Stimulated activated CD8-positive, alpha-beta memory T cell treated with anti-CD3 and anti-CD28 coated beads, Interleukin-4, amount 100 ng/mL, for 48 hours (primary cell): ENCODE measurements around the gene DPY30.

ENCODE experiments used
- DNase-seq: peaks from one replicate; pipeline ENCODE4 v3.0.0-alpha.2; 2020

The DPY30 gene

DNA sequence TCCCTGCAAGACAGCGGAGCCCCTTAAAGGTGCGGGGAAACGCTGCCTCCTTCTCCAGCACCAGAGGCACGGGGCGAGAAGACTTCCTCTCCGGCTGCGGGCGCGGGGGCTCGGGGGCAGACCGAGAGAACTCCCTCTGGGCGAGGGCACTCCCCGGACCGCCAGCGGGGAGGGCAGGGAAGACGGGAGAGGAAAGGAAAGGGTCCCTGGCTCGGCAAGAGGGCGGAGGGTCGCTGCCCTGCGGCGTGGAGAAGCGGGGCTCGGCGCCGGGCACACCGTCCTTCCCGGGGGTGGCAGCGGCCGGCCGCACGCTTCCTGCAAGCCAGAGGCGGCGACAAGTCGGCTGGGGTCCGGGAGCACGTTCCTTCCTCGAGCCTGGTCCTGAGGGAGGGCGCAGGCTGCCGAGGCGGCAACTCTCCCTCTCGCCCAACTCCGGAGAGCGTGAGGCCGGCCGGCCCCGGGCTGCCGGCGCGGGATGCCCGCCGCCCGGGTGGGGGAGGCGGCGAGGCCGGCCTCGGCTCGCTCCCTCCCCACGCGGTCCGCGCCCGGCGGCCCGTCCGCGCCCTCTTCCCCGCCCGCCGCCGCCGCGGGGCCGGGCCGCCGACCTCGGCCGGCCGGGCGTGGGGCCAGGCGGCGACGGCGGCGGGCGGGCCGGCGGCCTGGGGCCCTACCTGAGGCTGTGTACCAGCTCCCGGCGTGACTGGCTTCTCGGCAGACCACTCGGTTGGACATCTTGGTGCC is 29.9 kb downstream of the DPY30 start:
- peak; percentile 57 for DNase-seq

DNA sequence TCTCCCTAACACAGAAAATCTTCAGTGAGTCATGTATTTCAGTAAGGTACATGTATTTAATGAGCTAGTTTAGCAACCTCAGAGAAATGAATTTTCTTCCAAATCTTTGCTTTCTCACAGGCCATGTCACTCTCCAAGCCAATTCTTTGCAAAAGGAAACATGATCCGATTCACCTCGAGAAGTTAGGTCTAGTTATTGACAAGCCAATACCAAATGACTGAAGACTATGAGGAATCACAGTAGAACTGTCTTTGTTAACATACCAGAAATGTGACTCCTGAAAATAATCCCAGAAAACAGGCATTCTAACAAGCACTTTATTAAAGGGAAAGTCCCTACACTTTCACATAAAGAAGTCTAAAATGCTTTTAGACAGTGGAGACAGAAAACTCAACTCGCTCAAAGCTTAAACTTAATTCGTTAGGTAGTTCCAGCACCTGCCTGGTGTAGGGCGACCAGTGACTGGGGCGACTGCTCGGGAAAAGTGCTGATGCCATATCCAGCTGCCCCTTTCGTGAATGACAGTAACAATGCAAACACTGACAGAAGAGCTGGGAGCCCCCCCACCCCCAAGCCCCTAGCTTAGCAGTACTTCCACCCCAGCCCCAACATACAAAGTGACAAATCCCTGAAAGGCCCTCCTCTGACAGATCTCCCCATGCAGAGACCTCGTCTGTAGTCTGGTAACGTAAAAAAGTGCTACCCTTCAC is 30.6 kb downstream of the DPY30 start:
- peak; percentile 38 for DNase-seq

DNA sequence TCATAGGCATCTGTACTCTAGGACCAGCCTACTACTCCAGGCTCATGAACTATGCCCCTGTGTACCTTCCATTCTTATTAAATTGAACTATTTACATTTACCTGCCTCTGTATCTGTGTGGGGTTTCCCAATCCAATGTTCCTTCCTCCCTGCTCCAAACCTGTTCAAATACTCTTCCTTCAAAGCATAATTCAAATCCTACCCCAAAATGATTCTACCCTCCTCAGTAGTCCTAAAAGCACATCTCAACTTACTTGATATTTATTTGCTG is 32.5 kb downstream of the DPY30 start:
- DNase-seq = no peak

DNA sequence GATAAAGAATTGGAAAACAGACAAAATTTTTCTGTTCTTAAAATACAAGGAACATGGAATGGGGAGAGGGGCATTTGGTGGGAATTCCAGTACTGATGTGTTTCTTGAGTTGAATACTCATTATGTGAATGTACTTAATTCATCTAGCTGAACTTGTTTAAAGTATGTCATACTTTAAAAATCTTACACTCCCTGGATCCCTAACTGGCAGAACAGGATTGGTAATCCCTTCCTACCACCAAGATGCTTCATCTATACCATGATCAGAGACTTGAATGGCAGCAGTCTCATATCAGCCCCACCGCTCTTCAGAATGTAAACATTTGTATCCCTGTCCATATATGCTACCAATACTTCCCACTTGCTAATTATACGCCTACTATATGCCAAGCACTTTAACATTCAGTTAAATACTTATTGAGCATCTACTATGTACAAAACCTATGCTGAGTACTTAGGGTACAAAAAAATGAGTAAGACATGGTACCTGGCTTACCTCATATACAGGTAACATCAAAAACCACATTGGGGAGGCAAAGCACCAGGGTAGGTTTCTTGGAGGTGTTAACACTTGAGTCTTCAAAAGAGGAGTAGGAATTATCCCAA is 34.1 kb downstream of the DPY30 start:
- no peak for DNase-seq

DNA sequence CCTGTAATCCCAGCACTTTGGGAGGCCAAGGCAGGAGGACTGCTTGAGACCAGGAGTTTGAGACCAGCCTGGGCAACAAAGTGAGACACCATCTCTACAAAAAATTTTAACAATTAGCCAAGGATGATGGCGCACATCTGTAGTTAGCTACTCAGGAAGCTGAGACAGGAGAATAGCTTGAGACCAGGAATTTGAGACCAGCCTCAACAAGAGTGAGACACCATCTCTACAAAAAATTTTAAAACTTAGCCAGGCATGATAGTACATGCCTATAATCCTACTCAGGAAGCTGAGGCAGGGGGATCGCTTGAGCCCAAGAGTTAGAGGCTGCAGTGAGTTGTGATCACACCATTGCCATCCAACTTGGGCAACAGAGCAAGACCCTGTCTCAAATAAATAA is 35.8 kb downstream of the DPY30 start:
- no peak for DNase-seq

DNA sequence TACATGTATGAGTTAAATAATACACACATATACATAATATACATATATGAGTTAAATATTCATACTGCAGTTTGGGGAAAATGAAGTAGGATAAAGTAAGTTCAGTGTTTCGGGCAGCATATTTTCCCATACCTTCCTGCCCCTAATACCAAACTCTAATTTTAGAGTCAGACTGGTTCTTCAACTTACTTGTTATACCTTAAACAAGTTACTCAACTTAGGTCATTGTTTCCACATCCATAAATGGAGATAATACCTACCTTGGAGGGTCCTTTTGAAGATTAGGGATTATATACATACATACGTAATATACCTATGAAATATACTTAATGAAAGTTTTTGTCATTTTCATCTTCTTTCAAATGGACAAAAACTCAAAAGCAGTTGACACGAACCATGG is 37.2 kb downstream of the DPY30 start:
- DNase-seq = no peak

DNA sequence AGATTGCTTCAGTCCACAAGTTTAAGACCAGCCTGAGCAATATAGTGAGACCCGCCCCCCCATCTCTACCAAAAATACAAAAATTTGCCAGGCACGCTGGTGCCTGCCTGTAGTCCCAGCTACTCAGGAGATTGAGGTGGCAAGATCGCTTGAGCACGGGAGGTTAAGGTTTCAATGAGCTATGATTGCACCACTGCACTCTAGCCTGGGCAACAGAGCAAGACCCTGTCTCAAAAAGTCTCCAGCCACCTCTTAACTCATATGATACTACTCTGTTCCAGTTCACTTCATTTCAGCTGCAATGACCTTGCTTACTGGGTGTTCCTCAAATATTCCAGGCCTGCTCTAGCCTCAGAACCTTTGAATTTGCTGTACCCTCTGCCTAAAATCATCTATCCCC is 40.2 kb downstream of the DPY30 start:
- no peak for DNase-seq

DNA sequence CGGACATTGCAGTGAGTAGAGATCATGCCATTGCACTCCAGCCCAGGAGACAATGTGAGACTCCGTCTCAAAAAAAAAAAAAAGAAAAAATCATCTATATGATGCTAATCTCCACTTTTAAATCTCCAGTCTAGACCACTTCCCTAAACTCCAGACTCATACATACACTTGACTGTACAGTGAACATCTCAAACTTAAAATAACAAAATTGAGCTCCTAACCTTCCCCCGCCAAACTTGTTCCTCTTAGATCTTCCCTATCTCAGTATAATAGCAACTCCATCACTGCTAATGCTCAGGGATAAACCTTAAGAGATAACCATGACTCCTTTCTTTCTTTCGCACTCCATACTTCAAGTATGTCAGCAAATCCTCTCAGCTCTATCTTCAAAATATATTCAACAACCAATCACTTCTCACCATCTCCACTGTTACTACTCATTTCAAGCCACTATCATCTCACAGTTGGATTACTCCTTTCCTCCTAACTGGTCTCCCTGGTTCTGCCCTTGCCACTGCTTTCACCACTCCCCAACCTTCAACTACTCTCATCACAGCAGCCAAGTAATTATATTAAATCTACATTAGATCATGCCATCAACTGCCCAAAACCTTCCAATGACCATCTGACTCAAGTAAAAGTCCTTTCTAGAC is 40.7 kb downstream of the DPY30 start:
- DNase-seq = no peak

DNA sequence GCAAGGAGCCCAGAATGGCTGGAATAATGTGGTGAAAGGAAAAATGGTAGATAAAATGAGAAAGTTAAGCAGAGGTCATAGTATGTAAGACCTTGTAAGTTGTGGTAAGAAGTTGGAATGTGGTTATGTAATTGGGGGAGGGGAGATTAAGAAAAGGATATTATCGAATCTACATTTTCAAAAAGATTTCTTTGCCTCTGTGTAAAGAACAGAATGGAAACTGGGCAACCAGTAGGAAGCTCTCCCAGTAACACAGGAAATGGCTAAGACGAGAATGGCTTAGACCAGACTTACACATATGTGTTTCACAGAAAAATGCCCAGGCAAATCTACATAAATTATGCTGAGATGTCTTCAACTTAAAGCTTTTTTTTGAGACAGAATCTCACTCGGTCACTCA is 42.0 kb downstream of the DPY30 start:
- no peak for DNase-seq

DNA sequence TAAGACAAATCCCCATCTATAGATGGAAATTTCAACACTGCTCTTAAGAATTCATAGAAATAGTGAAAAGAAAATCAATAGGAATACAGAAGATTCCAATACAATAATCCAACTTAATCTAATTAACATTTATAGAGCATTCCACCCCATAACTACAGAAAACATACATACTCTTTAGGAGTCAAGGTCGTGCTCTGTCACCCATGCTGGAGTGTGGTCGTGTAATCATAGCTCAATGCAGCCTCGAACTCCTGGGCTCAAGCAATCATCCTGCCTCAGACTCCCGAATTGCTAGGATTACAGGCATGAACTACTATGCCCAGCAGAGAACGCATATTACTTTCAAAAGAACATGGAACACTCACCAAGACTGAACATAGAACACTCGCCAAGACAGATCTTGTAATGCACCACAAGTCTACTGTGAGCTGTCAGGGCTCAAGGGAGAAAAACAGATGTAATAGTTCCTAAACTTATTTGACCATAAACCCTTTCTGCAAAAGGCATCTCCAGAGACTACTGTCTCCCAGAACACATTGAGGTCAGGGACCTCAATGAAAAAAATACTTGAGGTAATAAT is 42.9 kb downstream of the DPY30 start:
- no peak for DNase-seq

DNA sequence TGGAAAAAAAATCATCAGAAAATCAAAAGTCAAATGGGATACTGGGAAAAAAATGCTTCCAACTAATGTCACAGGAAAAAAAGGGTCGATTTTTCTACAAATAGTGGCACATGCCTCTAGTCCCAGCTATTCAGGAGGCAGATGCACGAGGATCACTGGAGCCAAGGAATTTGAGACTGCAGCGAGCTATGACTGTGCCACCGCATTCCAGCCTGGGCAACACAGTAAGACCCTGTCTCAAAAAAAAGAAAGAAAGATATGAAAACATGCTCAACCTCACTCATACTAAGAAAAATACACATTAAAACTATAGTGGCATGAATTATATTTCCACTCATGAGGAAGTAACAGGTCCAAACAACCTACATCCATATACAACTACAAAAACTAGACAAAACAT is 46.7 kb downstream of the DPY30 start:
- DNase-seq = no peak

DNA sequence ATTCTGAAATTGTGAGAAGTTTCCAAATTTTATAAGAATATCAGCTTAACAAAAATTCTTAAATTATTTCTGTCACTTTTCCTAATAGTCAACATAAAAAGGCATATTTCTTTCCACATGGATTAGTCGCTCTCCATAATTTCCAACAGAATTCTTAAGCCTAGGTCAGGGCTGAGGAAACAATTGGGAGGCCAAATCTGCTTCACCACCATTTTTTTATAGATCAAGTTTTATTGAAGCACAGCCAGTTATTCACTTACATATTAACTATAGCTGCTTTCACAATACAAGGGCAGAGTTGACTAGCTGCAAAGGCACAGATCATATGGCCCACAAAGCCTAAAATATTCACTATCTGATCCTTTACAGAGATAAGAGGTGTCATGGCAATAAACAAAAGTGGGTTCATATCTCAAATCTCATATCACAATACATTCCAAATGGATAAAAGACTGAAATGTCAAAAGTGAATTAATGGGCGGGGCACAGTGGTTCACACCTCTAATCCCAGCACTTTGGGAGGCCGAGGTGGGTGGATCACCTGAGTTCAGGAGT is 47.5 kb downstream of the DPY30 start:
- no peak for DNase-seq

DNA sequence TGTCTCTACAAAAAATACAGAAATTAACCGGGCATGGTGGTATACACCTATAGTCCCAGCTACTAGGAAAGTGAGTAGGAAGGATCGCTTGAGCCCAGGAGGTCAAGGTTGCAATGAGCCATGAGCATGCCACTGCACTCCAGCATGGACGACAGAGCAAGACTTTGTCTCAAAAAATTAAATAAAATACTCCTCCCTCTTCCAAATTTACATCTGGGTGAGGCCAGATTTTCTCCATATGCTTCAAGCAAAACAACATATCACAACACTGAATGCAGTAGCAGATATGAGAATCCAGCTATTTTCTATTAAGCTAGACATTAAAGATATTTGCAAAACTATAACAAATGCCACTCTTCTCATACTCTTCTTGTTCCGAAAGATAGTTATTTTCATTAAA is 49.7 kb downstream of the DPY30 start:
- no peak for DNase-seq

DNA sequence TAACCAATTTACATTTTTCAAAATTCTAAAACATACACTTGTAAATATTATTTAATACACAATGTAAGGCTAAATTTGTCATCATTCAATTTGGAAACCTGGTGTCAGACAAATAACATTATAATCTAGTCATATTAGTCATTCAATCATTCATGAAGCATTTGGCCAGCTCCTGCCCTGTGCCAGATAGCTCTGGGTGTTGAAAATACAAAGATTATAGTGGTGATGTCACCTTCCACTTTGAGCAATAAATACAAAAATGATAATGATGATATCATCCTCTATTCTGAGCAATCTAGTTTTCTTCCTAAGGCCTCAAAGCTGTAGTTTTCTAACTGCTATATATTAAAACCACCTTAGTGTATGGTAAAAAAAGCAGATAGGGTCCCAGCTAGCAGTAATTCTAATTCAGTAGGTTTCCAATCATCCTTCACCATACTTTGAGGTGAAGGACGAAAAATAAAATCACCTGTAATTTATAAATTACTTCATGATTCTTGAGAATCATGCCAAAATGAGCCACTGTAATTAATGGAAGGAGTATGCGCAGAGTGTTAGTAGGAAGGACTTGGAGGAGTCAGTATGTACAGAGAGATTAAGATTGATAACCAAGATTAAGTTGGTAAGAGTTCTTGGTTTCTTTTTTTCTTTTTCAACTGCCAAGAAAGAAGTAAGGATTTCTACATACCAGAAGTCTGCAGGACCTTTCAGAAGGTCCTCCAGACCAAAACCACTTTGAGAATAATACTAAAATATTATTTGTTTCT is 52.0 kb downstream of the DPY30 start:
- no peak for DNase-seq

DNA sequence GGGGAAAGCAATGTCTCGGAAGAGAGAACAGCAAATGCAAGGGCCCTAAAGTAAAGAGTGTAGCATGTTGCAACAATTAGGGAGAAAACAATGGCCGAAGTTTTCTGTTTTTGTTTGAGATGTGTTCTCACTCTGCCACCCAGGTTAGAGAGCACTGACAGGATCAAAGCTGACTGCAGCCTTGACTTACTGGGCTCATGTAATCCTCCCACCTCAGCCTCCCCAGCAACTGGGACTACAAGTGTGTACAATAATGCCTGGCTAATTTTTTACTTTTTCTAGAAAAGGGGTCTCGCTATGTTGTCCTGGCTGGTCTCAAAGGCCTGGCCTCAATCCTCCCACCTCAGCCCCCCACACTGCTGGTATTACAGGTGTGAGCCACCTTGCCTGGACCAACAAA is 52.7 kb downstream of the DPY30 start:
- DNase-seq = no peak

DNA sequence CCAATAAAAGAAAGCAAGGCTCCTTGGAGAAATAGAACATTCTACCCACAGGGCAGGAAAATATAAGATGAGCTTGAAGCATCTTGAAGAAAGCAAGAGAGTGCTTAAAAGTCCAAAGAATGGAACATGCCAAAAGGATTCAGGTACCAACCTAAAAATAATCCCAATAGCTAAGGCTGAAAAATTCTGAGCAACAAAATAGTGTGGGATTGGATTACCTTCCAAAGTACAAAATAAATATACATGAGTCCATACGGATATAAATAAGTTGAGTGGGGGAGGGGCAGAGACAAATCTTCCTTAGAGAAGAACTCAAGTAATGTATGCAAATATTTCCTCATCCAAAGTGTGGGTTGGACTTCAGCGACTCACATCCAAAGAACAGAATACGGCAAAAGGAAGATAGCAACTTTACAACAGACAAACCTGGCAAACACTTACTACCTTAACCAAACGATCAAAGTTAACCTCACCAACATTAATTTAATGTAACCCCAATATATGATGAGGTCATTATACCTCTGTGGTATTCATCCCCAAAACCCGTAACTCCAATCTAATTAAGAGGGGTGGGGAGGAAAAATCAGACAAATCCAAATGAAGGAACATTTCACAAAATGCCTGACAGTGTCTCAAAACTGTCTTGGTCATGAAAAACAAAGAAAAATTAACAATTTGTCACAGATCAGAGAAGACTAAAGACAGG is 55.7 kb downstream of the DPY30 start:
- no peak for DNase-seq

DNA sequence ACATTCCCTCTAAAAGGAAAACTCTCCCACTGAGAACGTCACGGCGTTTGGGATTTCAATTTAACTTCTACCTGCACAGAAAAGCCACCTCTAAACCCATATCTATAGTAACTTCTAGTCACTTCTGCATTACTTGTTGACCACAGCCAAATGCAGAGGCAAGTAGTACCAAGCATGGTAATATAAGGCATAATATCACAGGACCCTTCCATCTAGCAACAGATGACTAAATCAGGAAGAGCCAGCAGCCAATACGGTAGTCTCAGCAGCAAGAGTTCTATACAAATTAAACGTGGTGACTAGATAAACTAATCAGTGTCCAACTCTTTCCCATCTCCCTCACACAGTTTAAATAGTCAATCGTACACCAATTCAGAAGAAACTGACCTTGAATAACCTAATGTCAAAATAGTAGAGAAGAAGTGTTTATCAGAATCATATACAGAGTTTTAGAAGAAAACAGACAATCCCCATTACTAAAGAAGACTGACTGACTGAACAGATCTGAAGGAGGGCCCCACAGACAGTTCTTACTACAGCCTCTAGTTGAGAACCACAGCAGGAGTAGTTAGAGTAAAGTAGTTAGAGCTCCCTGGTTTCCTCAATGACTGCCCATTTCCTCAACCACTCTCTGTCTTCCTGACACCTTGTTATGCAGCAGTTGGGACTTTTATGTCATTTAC is 58.8 kb downstream of the DPY30 start:
- no peak for DNase-seq

DNA sequence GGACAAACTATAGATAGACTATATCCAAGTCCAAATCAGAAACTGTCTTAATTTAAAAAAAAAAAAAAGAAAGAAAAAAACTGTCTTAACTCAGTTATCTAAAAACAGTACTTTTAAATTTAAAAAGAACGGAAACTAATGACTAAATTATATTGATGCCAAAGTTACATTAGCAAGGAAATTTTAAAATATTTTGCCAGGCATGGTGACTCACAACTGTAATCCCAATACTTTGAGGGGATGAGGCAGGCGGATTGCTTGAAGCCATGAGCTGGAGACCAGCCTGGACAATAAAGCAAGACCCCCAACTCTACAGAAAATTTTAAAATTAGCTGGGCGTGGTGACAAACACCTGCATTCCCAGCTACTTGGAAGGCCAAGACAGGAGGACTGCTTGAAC is 59.6 kb downstream of the DPY30 start:
- no peak for DNase-seq

DNA sequence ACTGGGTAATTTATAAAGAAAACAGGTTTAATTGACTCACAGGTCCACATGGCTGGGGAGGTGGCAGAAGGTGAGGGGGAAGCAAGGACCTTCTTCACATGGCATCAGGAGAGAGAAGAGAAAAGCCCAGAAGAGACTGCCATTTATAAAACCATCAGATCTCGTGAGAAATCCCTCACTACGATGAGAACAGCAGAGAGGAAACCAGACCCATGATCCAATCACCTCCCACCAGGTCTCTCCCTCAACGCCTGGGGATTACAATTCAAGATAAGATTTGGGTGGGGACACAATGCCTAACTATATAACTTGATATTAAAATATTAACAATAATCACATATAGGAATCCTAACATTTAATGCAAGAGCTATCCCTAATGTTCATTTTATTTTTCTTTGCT is 60.6 kb downstream of the DPY30 start:
- no peak for DNase-seq

DNA sequence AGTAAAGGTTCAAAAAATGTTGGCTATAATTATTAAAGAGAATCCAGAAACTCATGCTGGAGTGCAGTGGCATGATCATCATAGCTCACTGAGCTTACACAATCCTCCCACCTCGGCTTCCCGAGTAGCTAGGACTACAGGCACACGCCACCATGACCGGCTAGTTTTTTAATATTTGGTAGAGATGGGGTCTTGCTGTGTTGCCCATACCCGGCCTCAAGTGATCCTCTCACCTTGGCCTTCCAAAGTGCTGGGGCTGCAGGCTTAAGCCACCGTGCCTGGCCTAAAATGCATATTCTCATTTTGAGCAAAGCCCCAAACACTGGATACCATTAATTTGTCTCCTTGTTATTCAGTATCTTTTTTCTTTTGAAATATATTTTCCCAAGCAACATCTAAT is 61.2 kb downstream of the DPY30 start:
- no peak for DNase-seq
